ENCODE results near the gene UNC119. TPM values are rescaled to one million over a fixed set of nuclear protein-coding genes. Genes with fewer than 3 reads are reported as not detected.

Gene UNC119
- total RNA-seq, 1 experiment from 2014 or later, result 43.2 TPM

DNA sequence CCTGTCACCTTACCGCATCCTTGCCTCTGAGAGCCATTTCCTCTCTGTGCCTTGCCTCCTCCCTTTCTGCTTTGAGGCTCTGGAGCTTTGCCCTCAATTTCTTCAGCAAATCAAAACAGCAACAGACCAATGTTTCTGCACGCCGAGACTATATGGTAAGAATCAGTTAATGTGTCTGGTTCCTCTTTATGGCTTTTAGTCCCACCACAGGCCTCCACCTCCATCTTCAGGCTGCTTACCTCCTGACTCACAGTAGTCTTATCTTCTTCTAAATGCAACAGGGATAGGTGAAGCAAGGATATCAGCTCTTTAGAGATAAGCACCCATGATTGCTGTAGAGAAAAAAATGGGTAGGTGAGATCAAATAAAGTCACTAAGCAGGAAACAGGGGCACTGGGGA is 33.4 kb upstream of the UNC119 start (continued):
- TF ChIP-seq, protein P1, sequence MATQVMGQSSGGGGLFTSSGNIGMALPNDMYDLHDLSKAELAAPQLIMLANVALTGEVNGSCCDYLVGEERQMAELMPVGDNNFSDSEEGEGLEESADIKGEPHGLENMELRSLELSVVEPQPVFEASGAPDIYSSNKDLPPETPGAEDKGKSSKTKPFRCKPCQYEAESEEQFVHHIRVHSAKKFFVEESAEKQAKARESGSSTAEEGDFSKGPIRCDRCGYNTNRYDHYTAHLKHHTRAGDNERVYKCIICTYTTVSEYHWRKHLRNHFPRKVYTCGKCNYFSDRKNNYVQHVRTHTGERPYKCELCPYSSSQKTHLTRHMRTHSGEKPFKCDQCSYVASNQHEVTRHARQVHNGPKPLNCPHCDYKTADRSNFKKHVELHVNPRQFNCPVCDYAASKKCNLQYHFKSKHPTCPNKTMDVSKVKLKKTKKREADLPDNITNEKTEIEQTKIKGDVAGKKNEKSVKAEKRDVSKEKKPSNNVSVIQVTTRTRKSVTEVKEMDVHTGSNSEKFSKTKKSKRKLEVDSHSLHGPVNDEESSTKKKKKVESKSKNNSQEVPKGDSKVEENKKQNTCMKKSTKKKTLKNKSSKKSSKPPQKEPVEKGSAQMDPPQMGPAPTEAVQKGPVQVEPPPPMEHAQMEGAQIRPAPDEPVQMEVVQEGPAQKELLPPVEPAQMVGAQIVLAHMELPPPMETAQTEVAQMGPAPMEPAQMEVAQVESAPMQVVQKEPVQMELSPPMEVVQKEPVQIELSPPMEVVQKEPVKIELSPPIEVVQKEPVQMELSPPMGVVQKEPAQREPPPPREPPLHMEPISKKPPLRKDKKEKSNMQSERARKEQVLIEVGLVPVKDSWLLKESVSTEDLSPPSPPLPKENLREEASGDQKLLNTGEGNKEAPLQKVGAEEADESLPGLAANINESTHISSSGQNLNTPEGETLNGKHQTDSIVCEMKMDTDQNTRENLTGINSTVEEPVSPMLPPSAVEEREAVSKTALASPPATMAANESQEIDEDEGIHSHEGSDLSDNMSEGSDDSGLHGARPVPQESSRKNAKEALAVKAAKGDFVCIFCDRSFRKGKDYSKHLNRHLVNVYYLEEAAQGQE (IDR thresholded peaks at IDR 0.05; ENCODE audit: low read depth), result no peak
- TF ChIP-seq, protein P2, sequence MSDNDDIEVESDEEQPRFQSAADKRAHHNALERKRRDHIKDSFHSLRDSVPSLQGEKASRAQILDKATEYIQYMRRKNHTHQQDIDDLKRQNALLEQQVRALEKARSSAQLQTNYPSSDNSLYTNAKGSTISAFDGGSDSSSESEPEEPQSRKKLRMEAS (IDR thresholded peaks at IDR 0.05), result no peak

DNA sequence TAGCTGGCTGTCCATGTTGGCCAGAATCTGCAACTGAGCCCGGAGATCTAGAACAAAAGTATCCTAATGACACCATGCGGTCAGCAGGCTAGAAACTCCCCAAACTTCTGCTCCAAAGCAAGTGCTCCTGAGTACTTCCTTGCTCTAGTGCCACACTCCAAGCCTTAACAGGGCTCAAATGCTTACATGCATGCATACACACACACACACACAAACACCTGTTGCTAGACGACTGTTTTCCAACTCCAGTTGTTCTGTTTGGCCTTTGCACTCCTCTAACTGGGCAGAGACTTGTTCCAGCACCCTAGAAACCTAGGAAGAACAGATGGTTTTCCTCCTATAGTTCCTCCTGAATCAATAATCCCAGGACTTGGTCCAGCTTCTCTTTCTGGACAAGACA is 32.0 kb upstream of the UNC119 start:
- no TSS peak for BruUV-seq (replicated peaks)
- intact Hi-C loops (cut with micrococcal nuclease), result no loop called here
- no peak for TF ChIP-seq POLR2AphosphoS5 (IDR thresholded peaks at IDR 0.05; ENCODE audit: low read depth, low read length)
- TF ChIP-seq JUND (IDR thresholded peaks at IDR 0.05), result no peak
- no peak for TF ChIP-seq ELF1 (IDR thresholded peaks at IDR 0.05; ENCODE audit: borderline replicate concordance, low read depth)
- TF ChIP-seq RAD21 (IDR thresholded peaks at IDR 0.05; ENCODE audit: low read depth), result no peak
- TF ChIP-seq FOSL1 (IDR thresholded peaks at IDR 0.05; ENCODE audit: low read depth), result no peak
- TF ChIP-seq EGR1 (IDR thresholded peaks at IDR 0.05; ENCODE audit: low read depth), result no peak
- TF ChIP-seq ZNF274 (IDR thresholded peaks at IDR 0.05; ENCODE audit: low read depth, low read length), result no peak
- TF ChIP-seq SRF (IDR thresholded peaks at IDR 0.05; ENCODE audit: low read depth), result no peak
- TF ChIP-seq EZH2phosphoT487 (IDR thresholded peaks at IDR 0.05; ENCODE audit: borderline replicate concordance), result no peak
- TF ChIP-seq, protein P2 (IDR thresholded peaks at IDR 0.05), result no peak
- no peak for TF ChIP-seq CEBPB (IDR thresholded peaks at IDR 0.05; ENCODE audit: low read depth)
- no peak for TF ChIP-seq SP1 (IDR thresholded peaks at IDR 0.05; ENCODE audit: low read depth)
- TF ChIP-seq, protein P3, sequence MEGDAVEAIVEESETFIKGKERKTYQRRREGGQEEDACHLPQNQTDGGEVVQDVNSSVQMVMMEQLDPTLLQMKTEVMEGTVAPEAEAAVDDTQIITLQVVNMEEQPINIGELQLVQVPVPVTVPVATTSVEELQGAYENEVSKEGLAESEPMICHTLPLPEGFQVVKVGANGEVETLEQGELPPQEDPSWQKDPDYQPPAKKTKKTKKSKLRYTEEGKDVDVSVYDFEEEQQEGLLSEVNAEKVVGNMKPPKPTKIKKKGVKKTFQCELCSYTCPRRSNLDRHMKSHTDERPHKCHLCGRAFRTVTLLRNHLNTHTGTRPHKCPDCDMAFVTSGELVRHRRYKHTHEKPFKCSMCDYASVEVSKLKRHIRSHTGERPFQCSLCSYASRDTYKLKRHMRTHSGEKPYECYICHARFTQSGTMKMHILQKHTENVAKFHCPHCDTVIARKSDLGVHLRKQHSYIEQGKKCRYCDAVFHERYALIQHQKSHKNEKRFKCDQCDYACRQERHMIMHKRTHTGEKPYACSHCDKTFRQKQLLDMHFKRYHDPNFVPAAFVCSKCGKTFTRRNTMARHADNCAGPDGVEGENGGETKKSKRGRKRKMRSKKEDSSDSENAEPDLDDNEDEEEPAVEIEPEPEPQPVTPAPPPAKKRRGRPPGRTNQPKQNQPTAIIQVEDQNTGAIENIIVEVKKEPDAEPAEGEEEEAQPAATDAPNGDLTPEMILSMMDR (IDR thresholded peaks at IDR 0.05 in 2 of 3, conservative IDR thresholded peaks at IDR 0.05 in 1 of 3; ENCODE audit: borderline replicate concordance in 1 of 3, insufficient read depth in 1 of 3, low read depth in 2 of 3, low read length in 2 of 3), result no peak
- TF ChIP-seq SIN3A (IDR thresholded peaks at IDR 0.05; ENCODE audit: low read depth), result no peak
- TF ChIP-seq POLR2A (IDR thresholded peaks at IDR 0.05; ENCODE audit: borderline replicate concordance, extremely low read depth, insufficient read depth, insufficient read length), result no peak
- no peak for TF ChIP-seq TCF7L2 (IDR thresholded peaks at IDR 0.05; ENCODE audit: borderline replicate concordance, extremely low read depth, insufficient read depth, insufficient read length)
- TF ChIP-seq, protein P1 (IDR thresholded peaks at IDR 0.05; ENCODE audit: low read depth), result no peak

More for the DNA sequence above, 32.0 kb upstream of the UNC119 start:
- no peak overlapping the region for H3K4me3 ChIP-seq (replicated peaks in 1 of 2; ENCODE audit: low read depth in 1 of 2, low read length in 2 of 2)
- H3K36me3 ChIP-seq (ENCODE audit: control insufficient read depth in 1 of 2, insufficient read depth in 2 of 2, low read length in 2 of 2), result peaks cover 66 to 82% of the 10 kb centered on the region in 2 experiments
- H3K9ac ChIP-seq (ENCODE audit: low read length), result no peak overlapping the region
- ATAC-seq, result no peak
- no peaks in the 10 kb centered on the region for H3K9me3 ChIP-seq (ENCODE audit: control insufficient read depth in 1 of 2, insufficient read depth in 1 of 2, low read depth in 1 of 2, low read length in 2 of 2)
- H3K4me2 ChIP-seq (ENCODE audit: low read length), result no peak overlapping the region
- H3K4me1 ChIP-seq (ENCODE audit: control insufficient read depth in 1 of 2, insufficient read depth in 2 of 2, low read length in 2 of 2), result no peaks in the 10 kb centered on the region
- H2AFZ ChIP-seq (ENCODE audit: low read depth, low read length, poor library complexity, severe bottlenecking), result no peak overlapping the region
- no peaks in the 10 kb centered on the region for H3K9me2 ChIP-seq (ENCODE audit: insufficient read depth)
- H3K27me3 ChIP-seq (ENCODE audit: insufficient read depth, low read length), result no peaks in the 10 kb centered on the region
- CTCF ChIA-PET, result no interaction called here
- RAD21 ChIA-PET (ENCODE audit: low non-redundant PET in 1 of 2, low total read pairs in 2 of 2, uncharacterized antibody in 2 of 2, unreplicated experiment in 2 of 2), result no interaction called here
- POLR2A ChIA-PET, result no interaction called here
- no peaks in the 10 kb centered on the region for H4K20me1 ChIP-seq (ENCODE audit: insufficient read depth)
- no peak overlapping the region for H3K27ac ChIP-seq (ENCODE audit: low read depth, low read length)
- no peak for DNase-seq (ENCODE audit: low read depth, low spot score)
- peaks cover 11% of the 10 kb centered on the region; the same call in 1 of the 2 replicates for H3K79me2 ChIP-seq (ENCODE audit: insufficient read depth, low read length)

Data from HCT116 (cell line).